ENCODE results near the gene MYH13.

Gene MYH13

GRCh38 chr17:10318535-10318934, 54.3 kb downstream of the MYH13 start:
- no peak for DNase-seq
- Histone ChIP-seq H3K27ac (no peak overlapping the region), H3K4me3 (ENCODE audit: low read depth, low read length) (no peak overlapping the region), H3K27me3 (replicated peaks) (no peaks in the 10 kb centered on the region), H3K36me3 (replicated peaks) (no peaks in the 10 kb centered on the region)
- no peak for TF ChIP-seq CTCF (IDR thresholded peaks at IDR 0.05; ENCODE audit: low read depth, low read length, missing control alignments)
- in situ Hi-C loops (cut with HindIII; ENCODE audit: low pct_ligation_motif_present, low sequenced_read_pairs) = no loop called here

GRCh38 chr17:10317543-10317834, 55.3 kb downstream of the MYH13 start:
- no peak for TF ChIP-seq CTCF (IDR thresholded peaks at IDR 0.05; ENCODE audit: low read depth, low read length, missing control alignments)
- in situ Hi-C loops (cut with HindIII; ENCODE audit: low pct_ligation_motif_present, low sequenced_read_pairs) = no loop called here
- Histone ChIP-seq H3K4me3 (ENCODE audit: low read depth, low read length) (no peak overlapping the region), H3K27me3 (replicated peaks) (no peaks in the 10 kb centered on the region), H3K27ac (no peak overlapping the region), H3K36me3 (replicated peaks) (no peaks in the 10 kb centered on the region)
- DNase-seq = no peak

GRCh38 chr17:10316801-10317542, 55.8 kb downstream of the MYH13 start:
- H3K27ac ChIP-seq = no peak overlapping the region
- H3K4me3 ChIP-seq (ENCODE audit: low read depth, low read length) = no peak overlapping the region
- H3K36me3 ChIP-seq (replicated peaks) = no peaks in the 10 kb centered on the region
- no peaks in the 10 kb centered on the region for H3K27me3 ChIP-seq (replicated peaks)
- peak; percentile 41 for TF ChIP-seq CTCF (IDR thresholded peaks at IDR 0.05; ENCODE audit: low read depth, low read length, missing control alignments)
- in situ Hi-C loops (cut with HindIII; ENCODE audit: low pct_ligation_motif_present, low sequenced_read_pairs) = no loop called here
- peak; percentile 10 for DNase-seq

- H3K4me3 ChIP-seq (ENCODE audit: low read depth, low read length) = no peak overlapping the region
- no peaks in the 10 kb centered on the region for H3K36me3 ChIP-seq (replicated peaks)
- DNase-seq = no peak
- H3K27ac ChIP-seq = no peak overlapping the region
- no peak for TF ChIP-seq CTCF (IDR thresholded peaks at IDR 0.05; ENCODE audit: low read depth, low read length, missing control alignments)
- H3K27me3 ChIP-seq (replicated peaks) = no peaks in the 10 kb centered on the region
- in situ Hi-C loops (cut with HindIII; ENCODE audit: low pct_ligation_motif_present, low sequenced_read_pairs) = no loop called here
Observed at GRCh38 chr17:10314329-10314728, 58.5 kb downstream of the MYH13 start.

- in situ Hi-C loops (cut with HindIII; ENCODE audit: low pct_ligation_motif_present, low sequenced_read_pairs) = no loop called here
- Histone ChIP-seq H3K4me3 (ENCODE audit: low read depth, low read length) (no peak overlapping the region), H3K36me3 (replicated peaks) (no peaks in the 10 kb centered on the region), H3K27me3 (replicated peaks) (no peaks in the 10 kb centered on the region), H3K27ac (no peak overlapping the region)
- no peak for TF ChIP-seq CTCF (IDR thresholded peaks at IDR 0.05; ENCODE audit: low read depth, low read length, missing control alignments)
- no peak for DNase-seq
Observed at GRCh38 chr17:10313037-10313672, 59.7 kb downstream of the MYH13 start.

- H3K36me3 ChIP-seq (replicated peaks) = no peaks in the 10 kb centered on the region
- no peak for TF ChIP-seq CTCF (IDR thresholded peaks at IDR 0.05; ENCODE audit: low read depth, low read length, missing control alignments)
- no peak for DNase-seq
- in situ Hi-C loops (cut with HindIII; ENCODE audit: low pct_ligation_motif_present, low sequenced_read_pairs) = no loop called here
- no peaks in the 10 kb centered on the region for H3K27me3 ChIP-seq (replicated peaks)
- H3K4me3 ChIP-seq (ENCODE audit: low read depth, low read length) = no peak overlapping the region
- no peak overlapping the region for H3K27ac ChIP-seq
Observed at GRCh38 chr17:10311131-10311530, 61.7 kb downstream of the MYH13 start.
